ENCODE results near the gene AP3S2.

Gene AP3S2

GRCh38 chr15:89817701-89818280, 76.0 kb downstream of the AP3S2 start:
- no peak for FAIRE-seq

GRCh38 chr15:89815769-89816168, 78.0 kb downstream of the AP3S2 start:
- FAIRE-seq (no peak), DNase-seq (ENCODE audit: low spot score) (no peak)

More at GRCh38 chr15:89817701-89818280, 76.0 kb downstream of the AP3S2 start:
- peak; percentile 8 for DNase-seq (ENCODE audit: low spot score)

DNA sequence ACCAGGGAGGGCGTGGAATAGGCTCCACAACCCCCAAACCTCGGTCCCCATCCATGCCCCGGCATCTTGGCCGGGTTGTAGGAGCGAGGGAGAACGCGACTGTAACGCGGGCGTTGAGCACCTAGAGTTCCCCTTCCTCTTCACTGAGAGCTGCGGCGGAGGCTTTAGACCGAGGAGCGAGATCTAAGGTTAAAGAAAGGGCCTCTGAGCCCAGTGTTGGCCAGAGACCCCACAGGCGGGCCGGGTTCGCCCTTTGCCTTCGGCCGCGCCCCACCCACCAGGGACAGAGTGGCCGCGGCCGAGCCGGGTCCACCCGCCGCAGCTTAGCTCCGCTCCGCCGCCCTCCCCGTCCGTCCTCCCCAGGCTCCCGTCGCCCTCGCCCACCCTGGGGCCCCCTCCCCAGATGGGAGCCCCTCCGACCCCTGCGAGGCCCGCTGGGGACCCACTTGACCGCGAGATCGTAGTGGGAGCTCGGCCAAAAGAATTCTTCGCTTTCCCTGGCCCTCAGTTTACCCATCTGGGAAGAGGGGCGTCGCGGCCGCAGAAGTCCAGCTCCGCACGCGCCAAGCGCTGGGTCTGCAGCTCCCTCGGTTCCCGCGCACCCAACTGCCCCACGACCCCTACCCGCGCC, 79.6 kb downstream of the AP3S2 start:
- FAIRE-seq (no peak), DNase-seq (ENCODE audit: low spot score) (no peak)

DNA sequence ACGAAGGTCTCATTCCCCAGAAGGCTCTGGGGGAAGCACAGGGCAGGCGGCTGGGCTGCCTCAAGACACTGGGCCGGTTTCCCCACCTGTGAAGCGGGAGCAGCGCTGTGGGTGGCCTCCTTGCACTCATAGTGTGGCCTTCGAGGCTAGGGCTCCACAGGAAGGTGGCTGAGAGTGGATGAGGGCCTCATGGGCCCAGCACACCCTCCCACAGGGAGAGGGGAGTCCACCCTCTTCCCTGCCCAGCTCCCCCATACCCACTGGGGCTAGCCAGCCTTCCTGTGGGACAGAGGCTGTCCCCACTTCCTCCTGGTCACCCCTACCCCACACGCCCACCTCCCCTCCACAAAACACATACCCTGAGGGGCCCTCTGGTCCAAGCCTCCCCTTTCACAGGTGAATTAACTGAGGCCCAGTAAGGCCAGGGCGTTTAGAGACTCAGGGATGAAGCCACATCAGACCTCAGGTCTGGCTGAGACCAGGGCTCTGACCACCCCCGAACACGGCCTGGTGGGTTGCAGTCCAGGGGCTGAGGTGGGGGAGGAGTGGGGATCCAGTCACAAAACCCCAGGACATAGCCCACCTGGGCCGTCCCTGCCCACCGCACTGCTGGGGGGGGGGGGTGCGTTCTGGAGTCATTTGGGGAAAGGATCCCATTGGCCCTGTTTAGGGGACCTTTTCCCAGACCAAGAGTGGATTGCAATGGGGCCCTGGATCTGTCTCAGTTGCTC, 80.2 kb downstream of the AP3S2 start:
- DNase-seq (ENCODE audit: low spot score): no peak
- no peak for FAIRE-seq

DNA sequence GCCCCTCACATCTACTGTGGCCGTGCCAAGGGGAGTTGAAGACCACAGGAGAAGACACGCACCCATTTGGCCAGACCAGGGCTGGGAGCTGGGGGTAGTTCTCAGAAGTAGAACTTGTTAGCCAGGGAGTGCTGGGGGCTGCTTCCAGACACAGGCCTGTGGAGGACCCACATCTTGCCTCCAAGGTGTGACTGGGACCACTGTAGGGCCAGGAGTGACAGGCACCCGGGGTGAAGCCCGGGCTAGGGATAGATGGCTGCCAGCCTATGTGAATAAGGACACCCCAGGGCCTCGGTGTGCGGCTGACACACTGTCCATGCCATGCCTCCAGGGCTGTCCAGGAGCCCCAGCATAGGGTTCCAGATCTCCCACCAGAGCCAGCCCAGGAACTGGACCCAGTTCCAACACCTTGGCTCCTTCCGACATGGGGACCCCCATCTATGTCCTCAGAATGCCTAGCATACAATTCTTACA, 80.9 kb downstream of the AP3S2 start:
- DNase-seq (ENCODE audit: low spot score) (no peak), FAIRE-seq (no peak)

GRCh38 chr15:89812011-89812846, 81.6 kb downstream of the AP3S2 start:
- no peak for FAIRE-seq
- DNase-seq (ENCODE audit: low spot score): no peak

DNA sequence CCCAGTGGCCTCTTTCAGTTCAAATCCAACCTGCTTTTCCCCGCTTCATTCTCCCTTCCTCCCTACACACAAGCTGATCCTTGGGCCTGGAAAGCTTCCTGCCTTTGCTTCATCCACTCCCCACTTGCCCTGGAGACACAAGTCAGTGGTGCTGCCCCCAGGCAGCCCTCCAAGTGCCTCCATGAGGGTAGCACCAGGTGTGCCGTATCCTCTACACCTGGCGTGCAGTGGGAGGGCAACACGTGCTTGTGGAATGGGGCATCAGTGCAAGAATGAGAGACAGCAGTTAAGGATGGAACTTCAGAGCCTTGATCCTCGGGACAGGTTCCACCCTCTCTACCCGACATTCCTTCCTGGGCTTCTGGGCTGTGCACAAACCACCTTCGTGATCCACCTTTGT, 83.0 kb downstream of the AP3S2 start:
- FAIRE-seq: no peak

GRCh38 chr15:89809787-89810148, 84.0 kb downstream of the AP3S2 start:
- FAIRE-seq: no peak
- DNase-seq (ENCODE audit: low spot score): no peak

More for the DNA sequence above, 83.0 kb downstream of the AP3S2 start:
- no peak for DNase-seq (ENCODE audit: low spot score)

GRCh38 chr15:89809093-89809786, 84.6 kb downstream of the AP3S2 start:
- DNase-seq (ENCODE audit: low spot score): no peak

GRCh38 chr15:89808160-89808870, 85.5 kb downstream of the AP3S2 start:
- FAIRE-seq (no peak), DNase-seq (ENCODE audit: low spot score) (no peak)

More at GRCh38 chr15:89809093-89809786, 84.6 kb downstream of the AP3S2 start:
- no peak for FAIRE-seq

- no peak for FAIRE-seq
- no peak for DNase-seq (ENCODE audit: low spot score)
Observed at GRCh38 chr15:89807689-89808088, 86.1 kb downstream of the AP3S2 start.

DNA sequence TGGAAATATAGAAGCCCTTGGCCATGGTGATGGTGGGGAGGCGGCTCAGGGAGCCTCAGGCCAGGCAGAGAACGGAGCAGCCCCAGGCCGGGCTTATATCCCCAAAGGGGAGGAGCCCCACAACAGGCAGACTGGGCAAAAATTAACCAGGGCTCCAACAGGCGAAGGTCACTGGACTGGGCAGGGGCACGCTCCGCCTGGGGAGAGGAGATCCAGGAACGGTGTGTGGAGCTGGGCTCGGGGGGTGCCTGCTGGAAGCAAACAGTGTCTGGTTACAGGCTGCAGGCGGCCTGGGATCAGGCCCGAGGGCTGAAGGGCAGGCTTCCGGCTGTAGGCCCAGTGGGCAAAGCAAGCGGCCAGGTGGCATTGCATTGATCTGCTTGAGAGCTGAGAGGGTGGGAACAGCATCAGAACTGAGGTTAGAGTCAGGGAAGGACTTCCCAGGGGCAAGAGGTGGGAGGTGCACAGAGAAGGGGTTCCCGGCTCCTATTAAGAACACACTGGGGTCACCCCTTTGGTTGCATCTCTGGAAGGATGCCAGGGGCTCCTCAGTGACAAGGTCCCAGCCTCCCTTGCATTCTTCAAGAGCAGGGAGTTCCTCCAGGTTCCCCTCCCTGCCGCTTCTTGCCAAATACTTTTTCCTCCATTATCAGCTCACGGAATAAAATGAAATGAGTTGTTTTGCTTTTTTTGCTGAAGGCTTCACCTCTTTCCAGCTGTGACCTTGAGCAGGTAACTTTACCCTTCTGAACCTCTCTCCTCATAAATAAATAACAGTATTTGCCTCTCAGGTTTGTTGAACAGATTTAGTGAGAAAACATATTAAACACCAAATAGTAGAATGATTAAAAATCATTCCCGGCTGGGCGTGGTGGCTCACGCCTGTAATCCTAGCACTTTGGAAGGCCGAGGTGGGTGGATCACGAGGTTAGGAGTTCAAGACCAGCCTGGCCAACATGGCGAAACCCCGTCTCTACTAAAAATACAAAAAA, 86.9 kb downstream of the AP3S2 start:
- DNase-seq (ENCODE audit: low spot score) (no peak), FAIRE-seq (no peak)

DNA sequence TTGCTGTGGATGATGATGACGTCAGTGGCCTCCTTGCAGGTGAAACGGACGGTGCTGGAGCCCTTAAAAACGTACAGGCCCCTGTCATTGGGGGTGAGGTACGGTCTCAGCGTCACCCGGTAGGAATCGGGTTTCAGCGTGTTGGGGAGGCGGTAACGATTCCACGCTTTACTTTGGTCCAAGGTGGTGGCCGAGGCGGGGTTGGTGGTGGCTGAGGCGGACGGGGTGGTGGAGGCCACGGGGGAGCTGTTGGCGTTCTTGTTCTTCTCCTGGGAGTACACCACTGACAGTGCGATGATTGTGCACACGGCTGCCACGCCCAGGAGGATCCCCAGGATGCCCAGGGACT, 87.6 kb downstream of the AP3S2 start:
- DNase-seq (ENCODE audit: low spot score): no peak
- no peak for FAIRE-seq

DNA sequence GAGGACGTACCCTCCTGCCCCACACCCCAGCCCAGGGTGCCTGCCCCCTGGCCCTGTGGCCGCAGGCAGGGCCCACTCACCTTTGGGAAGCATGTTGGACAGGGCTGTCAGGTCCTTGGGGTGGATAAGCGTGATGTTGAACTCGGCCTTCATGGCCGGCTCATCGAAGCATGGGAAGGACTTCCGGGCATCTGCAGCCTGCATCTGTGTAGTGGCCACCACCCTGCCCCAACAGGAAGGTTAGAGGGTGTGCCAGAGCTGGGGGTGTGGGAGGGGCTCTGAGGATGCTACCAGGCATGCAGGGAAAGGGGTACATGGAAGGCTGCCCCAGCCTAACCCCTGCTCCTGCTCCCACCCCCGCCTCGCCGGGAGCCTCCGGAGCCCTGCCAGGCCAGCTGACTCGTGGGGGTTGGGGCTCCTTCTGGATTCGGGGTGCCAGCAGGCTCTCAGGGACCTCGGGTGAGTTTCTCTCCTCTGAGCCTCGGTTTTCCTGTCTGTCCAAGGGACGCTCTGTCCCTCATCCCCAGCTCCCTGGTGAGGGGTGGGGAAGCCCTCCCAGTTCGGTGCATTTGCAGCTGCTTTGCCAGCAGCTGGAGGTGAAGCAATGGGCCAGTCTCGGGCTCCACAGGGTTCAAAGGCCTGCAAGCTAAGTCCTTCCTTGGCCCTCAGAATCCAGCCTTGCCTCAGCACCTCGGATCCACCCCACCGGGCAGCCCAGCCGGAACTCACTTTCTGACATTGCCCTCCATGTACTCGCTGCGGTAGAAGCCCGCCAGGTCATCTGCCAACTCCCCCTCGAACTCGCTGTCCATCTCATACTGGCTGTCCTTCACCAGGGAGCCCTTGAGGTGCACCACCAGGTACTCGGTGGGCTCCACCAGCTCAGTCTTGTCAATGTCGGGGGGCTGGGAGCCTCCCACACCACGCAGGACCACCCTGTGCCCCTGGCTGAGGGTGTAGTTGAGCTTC, 88.3 kb downstream of the AP3S2 start:
- DNase-seq (ENCODE audit: low spot score): no peak
- FAIRE-seq: no peak

- DNase-seq (ENCODE audit: low spot score) (no peak), FAIRE-seq (no peak)
Observed at GRCh38 chr15:89803941-89804800, 89.6 kb downstream of the AP3S2 start.

DNA sequence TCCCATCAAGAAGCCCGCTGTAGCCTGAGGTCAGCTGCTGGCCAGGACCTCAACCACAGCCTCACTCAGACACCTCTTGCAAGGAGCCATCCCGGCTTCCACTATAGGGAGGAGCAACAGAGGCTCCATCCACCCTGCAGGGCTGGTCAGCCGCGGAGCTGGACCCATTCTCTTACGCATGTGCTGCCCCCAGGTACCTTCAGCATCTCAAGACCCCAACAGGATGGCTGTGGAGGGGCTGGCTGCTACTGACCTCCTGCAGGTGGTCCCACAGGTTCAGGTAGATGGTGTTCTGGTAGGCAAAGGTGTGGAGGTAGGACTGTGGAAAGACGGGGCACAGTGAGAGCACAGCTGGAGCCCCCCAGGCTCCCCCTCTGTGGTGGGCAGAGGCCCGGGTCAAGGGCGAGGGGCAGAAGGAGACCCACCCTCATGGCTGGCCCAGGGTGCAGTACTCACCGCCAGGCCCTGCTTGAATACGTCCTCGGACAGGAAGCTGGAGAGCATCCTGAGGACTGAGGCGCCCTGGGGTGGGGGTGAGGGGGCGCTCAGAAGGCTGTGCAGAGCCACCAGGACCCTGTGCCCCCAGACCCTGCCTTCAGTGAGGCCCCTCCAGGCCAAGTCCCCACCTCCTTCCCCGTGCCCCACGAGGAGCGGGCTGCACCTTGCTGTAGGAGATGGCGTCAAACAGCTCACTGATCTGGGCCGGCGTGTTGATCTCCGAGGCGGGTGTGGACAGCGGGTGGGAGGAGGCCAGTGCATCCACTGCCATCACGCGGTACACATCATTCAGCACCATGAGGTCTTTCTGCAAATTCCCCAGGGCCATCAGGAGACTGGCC, 90.6 kb downstream of the AP3S2 start:
- FAIRE-seq: no peak
- DNase-seq (ENCODE audit: low spot score): no peak
